ENCODE measurements around the gene TSPOAP1.

Gene TSPOAP1

DNA sequence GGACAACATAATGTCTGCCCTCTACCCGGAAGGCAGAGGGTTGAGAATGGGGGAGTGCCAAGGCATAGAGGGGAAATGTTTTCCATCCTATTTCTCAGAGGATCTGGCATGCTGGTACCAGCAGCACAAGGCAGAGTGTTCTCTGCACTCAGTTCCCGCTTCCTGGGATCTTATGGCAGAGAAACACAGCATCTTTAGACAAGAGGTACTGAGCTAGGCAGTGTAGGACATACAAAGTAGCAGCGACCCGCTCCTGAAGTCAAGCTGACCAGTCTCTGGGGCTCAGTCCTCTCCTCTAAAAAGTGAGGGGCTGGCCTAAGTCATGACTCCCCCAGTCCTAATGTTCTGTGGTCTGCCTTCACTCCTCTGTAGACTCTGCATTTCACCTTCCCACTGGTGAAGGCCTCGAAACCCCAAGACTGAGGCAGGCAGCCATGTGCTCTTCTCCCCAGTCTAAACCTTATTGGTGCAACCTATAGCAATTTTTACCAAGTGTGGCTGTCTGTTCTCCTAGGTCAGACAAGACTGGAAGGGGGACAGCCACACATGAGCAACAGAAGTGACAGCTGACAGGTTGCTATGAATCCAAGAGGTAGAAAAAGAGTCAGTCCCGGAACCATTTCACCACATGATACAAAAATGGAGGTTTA lies 11.3 kb upstream of the TSPOAP1 start:
- no peak for FAIRE-seq

- no peak for FAIRE-seq
Measured at GRCh38 chr17:58338841-58339754, 10.5 kb upstream of the TSPOAP1 start.

DNA sequence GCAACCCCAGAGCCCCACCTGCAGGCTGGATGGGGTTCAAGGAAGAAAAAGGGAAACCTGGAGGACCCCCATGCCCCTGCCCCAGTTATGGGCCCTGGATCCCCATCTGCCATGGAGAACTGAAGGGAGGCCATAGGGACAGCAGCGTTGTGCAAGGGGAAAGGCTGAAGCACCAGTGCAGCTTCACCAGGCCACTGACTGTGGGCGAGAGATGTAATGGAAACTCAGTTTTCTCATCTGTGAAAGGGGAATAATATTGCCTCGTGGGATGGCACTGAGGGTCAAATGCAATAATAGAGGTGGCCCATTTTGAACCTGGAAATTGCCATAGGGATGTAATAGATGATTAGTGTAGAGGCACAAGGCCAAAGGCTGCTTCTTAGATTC lies 9.9 kb upstream of the TSPOAP1 start:
- no peak for FAIRE-seq

GRCh38 chr17:58337600-58338453 lies 9.2 kb upstream of the TSPOAP1 start:
- FAIRE-seq, result no peak

DNA sequence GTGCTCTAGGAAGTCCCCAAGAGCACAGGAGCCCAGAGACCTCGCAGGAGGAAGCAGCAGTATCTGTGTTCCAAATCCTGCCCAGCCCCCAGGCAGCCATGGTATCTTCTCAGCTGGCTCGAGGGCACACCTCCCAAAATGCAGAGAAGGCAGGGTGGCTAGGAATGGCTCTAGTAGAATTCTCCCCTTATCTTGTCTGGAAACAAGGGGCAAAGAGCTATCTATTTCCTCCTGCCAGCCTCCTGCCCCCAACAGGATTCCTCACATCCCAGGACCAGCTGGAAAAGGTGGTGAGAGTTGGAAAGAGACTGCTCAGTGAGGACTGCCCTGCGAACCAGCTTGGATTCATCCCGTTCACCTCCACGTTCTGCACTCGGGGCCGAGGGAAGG lies 8.6 kb upstream of the TSPOAP1 start:
- FAIRE-seq, result no peak

DNA sequence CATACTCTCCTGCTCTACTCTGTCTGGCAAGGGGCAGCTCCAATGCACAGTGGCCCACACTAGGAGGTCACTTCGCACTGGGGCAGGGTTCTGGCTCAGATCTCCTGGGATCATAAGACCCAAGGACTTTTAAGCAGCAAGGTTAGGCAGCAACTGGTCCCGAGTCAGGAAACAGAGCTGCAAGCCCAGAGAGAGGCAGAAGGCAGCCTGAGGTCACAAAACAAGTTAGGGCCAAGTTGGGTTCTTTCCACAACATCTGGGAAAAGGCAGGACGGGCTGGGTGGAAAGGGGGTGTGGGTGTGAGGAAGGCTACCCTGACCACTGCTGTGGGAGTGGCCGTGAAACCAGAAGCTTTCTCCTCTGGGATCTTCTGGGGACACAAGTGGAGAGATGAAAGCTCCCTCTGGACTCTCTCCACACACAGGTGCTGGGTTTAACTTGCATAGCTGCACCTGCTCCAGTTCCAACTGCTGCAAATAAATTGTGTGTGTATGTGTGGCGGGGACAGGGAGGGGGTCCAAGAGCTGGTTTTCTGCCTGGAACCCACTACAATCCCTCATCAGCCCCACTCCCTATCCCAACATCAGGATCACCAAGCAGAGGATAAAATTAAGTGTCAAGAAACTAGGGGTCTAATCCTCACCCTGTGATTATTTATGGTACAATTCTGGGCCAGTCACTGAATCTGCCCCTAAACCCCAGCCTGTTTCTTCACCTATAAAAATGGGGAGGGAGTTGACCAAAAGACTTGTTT lies 8.0 kb upstream of the TSPOAP1 start:
- FAIRE-seq, result no peak

DNA sequence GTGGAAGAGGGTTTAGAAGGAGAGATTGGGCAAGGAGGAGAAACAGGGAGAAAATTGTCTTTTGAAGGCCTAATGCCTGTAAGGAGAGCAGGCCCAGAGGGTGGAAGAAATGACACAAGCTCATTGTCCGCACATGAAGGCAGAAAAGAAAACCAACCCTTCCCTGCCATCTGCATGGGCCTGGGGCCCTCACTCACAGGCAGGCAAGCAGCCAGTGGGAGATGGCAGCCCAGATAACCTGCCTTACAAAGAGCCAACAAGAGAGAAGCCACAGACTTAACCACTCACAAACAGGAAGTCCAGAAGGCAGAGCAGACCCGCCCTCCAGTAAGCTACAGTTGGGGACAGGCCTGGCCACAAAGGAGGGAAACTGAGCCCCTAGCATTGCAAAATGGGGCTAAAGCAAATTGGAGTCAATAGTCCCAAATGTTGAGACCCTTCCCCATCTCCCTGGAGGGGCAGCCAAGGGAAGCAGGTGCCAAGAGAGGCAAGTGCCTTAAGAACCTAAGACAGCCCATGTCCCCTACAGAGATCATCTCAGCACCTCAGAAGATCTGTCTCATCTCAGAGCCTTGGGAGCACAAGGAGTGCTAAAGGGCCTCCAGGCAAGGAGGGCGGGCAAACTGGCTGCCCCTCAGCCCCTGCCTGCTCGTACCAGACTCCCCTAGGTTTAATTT lies 7.3 kb upstream of the TSPOAP1 start:
- no peak for FAIRE-seq

DNA sequence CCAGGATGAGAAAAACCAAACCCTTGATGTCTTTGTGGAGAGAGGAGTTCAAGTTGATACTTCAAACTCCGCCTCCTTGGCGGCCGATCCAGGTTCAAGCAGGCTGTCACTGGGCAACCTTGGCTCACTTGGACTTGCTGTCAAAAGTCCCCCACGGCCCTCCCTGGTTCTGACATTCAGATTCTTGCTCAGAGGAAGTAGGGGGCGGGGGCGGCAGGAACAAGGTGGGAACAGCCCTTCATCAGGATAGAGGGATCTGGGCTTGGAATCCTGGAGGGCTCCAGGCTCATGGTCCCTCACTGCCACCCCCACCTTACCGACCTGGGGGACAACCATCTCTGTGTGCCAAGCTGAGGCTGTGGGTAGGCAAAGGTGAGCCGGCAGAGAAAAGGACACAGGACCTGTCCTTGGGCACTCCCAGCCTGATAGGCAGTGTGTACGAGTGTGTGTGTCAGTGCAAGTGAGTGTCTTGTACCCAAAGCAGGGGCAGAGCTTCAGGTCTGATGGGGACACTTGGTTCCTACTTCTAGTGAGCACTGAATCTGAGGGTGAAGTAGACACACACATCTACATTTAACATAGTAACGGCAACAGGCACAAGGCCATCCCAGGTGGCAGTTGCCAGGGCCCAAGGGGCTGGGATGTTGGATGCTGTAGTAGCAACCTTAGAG lies 6.6 kb upstream of the TSPOAP1 start:
- no peak for FAIRE-seq

DNA sequence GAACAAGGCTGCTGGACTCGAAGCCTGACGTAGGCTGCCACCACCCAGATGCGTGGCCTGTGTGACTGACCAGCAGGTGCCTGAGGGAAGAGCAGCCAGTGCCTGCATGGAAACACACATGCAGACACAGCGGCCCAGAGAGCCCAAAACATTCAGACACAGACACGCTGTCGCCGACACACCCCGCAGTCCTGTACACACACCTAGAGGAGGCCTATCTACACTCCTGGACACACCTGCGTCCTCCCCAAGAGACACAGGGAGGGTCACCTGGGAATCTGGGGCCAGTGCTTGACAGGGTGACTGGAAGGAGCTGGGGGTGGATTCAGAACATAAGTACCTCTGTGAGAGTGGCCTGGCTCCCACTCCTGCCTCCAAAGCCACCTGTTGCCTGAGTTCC lies 6.1 kb upstream of the TSPOAP1 start:
- no peak for FAIRE-seq

- FAIRE-seq, result no peak
Measured at GRCh38 chr17:58334256-58334655, 5.7 kb upstream of the TSPOAP1 start.

- FAIRE-seq, result no peak
Measured at GRCh38 chr17:58333736-58334207, 5.2 kb upstream of the TSPOAP1 start.

GRCh38 chr17:58332778-58333735 lies 4.5 kb upstream of the TSPOAP1 start:
- FAIRE-seq, result no peak

- no peak for FAIRE-seq
Measured at GRCh38 chr17:58331815-58332777, 3.5 kb upstream of the TSPOAP1 start.

- FAIRE-seq, result no peak
Measured at GRCh38 chr17:58330997-58331814, 2.6 kb upstream of the TSPOAP1 start.

- FAIRE-seq, result no peak
Measured at GRCh38 chr17:58330538-58330996, 2.0 kb upstream of the TSPOAP1 start.

DNA sequence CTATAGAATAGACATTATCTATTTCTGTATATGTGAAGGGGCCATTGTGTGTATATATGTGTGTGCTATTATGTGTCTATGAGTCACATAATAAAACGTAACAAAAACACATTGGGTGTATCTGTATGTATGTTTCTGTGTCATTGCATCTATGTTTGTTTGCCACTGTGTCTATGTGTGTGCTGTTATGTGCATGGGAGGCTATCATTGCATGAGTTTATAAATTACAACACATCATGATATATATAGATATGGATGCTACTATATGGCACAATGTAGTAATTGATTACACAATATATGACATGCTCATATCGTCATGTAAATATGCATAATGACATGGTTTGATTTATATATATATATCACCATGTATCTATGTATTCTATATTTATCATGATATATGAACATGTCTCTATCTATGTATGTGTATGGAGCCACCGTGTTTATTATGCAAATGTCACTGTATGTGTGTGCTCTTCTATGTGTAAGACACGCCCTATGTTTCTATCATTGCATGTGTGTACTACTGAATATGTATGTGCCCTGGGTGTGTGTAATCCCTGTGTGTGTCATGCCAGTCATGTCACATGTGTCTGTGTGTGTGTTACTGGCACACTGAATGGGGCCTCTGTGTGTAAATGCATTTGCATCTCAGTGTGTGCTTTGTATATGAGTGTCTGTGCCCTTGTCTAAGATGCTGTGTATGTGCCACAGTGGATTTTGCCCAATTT lies 1.4 kb upstream of the TSPOAP1 start:
- no peak for FAIRE-seq
